HCT116 (cell line): ENCODE measurements around the gene SLITRK1. TPM values are rescaled to one million over a fixed set of nuclear protein-coding genes. Genes with fewer than 3 reads are reported as not detected.

Experiments
- ATAC-seq: fragments of 200-7000 bp; cut with Tn5 transposase; 2 replicates; pipeline ENCODE4 v1.9.1; 2020; ENCODE audit warnings: mild to moderate bottlenecking, moderate library complexity
- BruUV-seq: library from RNA; stranded (reverse); fragments of 400-500 nt; replicated peaks from 2 replicates; lab custom pipeline; 2021; lab: Mats Ljungman, UMichigan
- CTCF ChIA-PET: fragments of 300-600 bp; sonication (Branson Sonifier 250); formaldehyde crosslinking; loops from one replicate; lab custom pipeline; 2021; ENCODE audit warnings: antibody characterized with exemption; lab: Charles Lee
- POLR2A ChIA-PET: fragments of 300-600, 350-600 bp; sonication (Branson Sonifier 250); formaldehyde crosslinking; loops from one replicate; lab custom pipeline; 2021; ENCODE audit warnings: antibody characterized with exemption; lab: Charles Lee
- RAD21 ChIA-PET, 2 experiments: fragments of 300-600 bp; sonication (Branson Sonifier 250); formaldehyde crosslinking; loops; one replicate each; lab custom pipeline; 2023; ENCODE audit warnings: low total read pairs in 2 of 2; ENCODE audit not compliant: uncharacterized antibody in 2 of 2, unreplicated experiment in 2 of 2, low non-redundant PET in 1 of 2; lab: Charles Lee
- DNase-seq: peaks from one replicate; pipeline ENCODE4 v3.0.0-alpha.2; 2010; ENCODE audit warnings: low read depth, low spot score
- H2AFZ ChIP-seq: fragments of 200-600 bp; shearing (Covaris generic), sonication (generic); 2 replicates; pipeline ENCODE4 v1.6.1; 2017; ENCODE audit warnings: low read depth, mixed run types, mixed read lengths, antibody characterized with exemption, low read length; ENCODE audit not compliant: poor library complexity, severe bottlenecking
- H3K27ac ChIP-seq: 2 replicates; pipeline ENCODE4 v1.5.1; 2012; ENCODE audit warnings: low read depth, low read length
- H3K27me3 ChIP-seq: fragments of 200-600 bp; sonication (generic); 2 replicates; pipeline ENCODE4 v1.6.1; 2016; ENCODE audit warnings: mixed run types, low read length, mixed read lengths; ENCODE audit not compliant: insufficient read depth
- H3K36me3 ChIP-seq, 2 experiments: fragments of 200-500 bp in 1 of 2; fragments of 200-600 bp in 1 of 2; sonication (Bioruptor generic) in 1 of 2; sonication (generic) in 1 of 2; 2 replicates each; pipeline versions ENCODE4 v1.5.1 to v1.6.1; 2014 to 2016; ENCODE audit warnings: low read length in 2 of 2, inconsistent platforms in 1 of 2, mixed read lengths in 1 of 2, mixed run types in 1 of 2; ENCODE audit not compliant: insufficient read depth in 2 of 2, control insufficient read depth in 1 of 2
- H3K4me1 ChIP-seq, 2 experiments: fragments of 200-600 bp in 1 of 2; sonication (generic) in 1 of 2; 2 replicates each; pipeline versions ENCODE4 v1.5.1 to v1.6.1; 2012 to 2017; ENCODE audit warnings: low read length in 2 of 2, inconsistent platforms in 1 of 2, mild to moderate bottlenecking in 1 of 2, mixed read lengths in 1 of 2, mixed run types in 1 of 2, moderate library complexity in 1 of 2; ENCODE audit not compliant: insufficient read depth in 2 of 2, control insufficient read depth in 1 of 2
- H3K4me2 ChIP-seq: fragments of 200-600 bp; sonication (generic); 2 replicates; pipeline ENCODE4 v1.6.1; 2017; ENCODE audit warnings: mixed run types, low read length, mixed read lengths
- H3K4me3 ChIP-seq, 2 experiments: fragments of 200-600 bp in 1 of 2; sonication (generic) in 1 of 2; replicated peaks in 1 of 2; 2 replicates each; pipeline ENCODE4 v1.5.1; 2011 to 2016; ENCODE audit warnings: low read length in 2 of 2, control low read depth in 1 of 2, low read depth in 1 of 2, mild to moderate bottlenecking in 1 of 2, mixed read lengths in 1 of 2, mixed run types in 1 of 2
- H3K79me2 ChIP-seq: fragments of 200-600 bp; sonication (generic); 2 replicates; pipeline ENCODE4 v1.6.1; 2017; ENCODE audit warnings: mild to moderate bottlenecking, mixed run types, low read length, moderate library complexity, mixed read lengths; ENCODE audit not compliant: insufficient read depth
- H3K9ac ChIP-seq: fragments of 200-600 bp; sonication (generic); 2 replicates; pipeline ENCODE4 v1.6.1; 2016; ENCODE audit warnings: low read length, mixed read lengths
- H3K9me2 ChIP-seq: fragments of 200-600 bp; sonication (generic), shearing (Covaris generic); 2 replicates; pipeline ENCODE4 v1.6.1; 2017; ENCODE audit warnings: mixed run types, mild to moderate bottlenecking, moderate library complexity; ENCODE audit not compliant: insufficient read depth
- H3K9me3 ChIP-seq, 2 experiments: fragments of 200-500 bp in 1 of 2; fragments of 200-600 bp in 1 of 2; sonication (Bioruptor generic) in 1 of 2; sonication (generic) in 1 of 2; 2 replicates each; pipeline ENCODE4 v1.6.1; 2014 to 2017; ENCODE audit warnings: low read length in 2 of 2, mixed read lengths in 2 of 2, inconsistent platforms in 1 of 2, low read depth in 1 of 2, mild to moderate bottlenecking in 1 of 2, mixed run types in 1 of 2, moderate library complexity in 1 of 2; ENCODE audit not compliant: control insufficient read depth in 1 of 2, insufficient read depth in 1 of 2
- H4K20me1 ChIP-seq: fragments of 200-600 bp; sonication (generic), shearing (Covaris generic); 2 replicates; pipeline ENCODE4 v1.6.1; 2017; ENCODE audit warnings: mixed run types, mild to moderate bottlenecking, moderate library complexity; ENCODE audit not compliant: insufficient read depth
- CBX3 ChIP-seq: IDR thresholded peaks from 2 replicates; pipeline ENCODE4 v1.6.1; 2012; ENCODE audit warnings: low read depth
- EGR1 ChIP-seq: IDR thresholded peaks from 2 replicates; pipeline ENCODE4 v1.6.1; 2012; ENCODE audit warnings: low read depth
- EZH2 ChIP-seq: fragments of 200-600 bp; sonication (generic); IDR thresholded peaks from 2 replicates; pipeline ENCODE4 v1.6.1; 2017; ENCODE audit warnings: antibody characterized with exemption, mixed run types
- FOSL1 ChIP-seq: IDR thresholded peaks from 2 replicates; pipeline ENCODE4 v1.6.1; 2012; ENCODE audit warnings: low read depth
- POLR2A ChIP-seq: IDR thresholded peaks from 2 replicates; pipeline ENCODE4 v1.7.0; 2011; ENCODE audit warnings: borderline replicate concordance; ENCODE audit not compliant: insufficient read depth, insufficient read length; ENCODE audit errors: extremely low read depth
- SP1 ChIP-seq: IDR thresholded peaks from 2 replicates; pipeline ENCODE4 v1.6.1; 2012; ENCODE audit warnings: low read depth
- TCF7L2 ChIP-seq: IDR thresholded peaks from 2 replicates; pipeline ENCODE4 v1.7.0; 2011; ENCODE audit warnings: borderline replicate concordance, inconsistent platforms; ENCODE audit not compliant: insufficient read depth, insufficient read length; ENCODE audit errors: extremely low read depth
- intact Hi-C: fragments of 100-400 bp; cut with micrococcal nuclease; formaldehyde crosslinking; loops from 2 replicates; pipeline ENCODE4 v1.10.0; 2022
- total RNA-seq: library from RNA; stranded (reverse); gene quantifications from one replicate; pipeline ENCODE4 v1.2.1, GENCODE V29; 2021; ENCODE audit not compliant: unreplicated experiment
- TF ChIP-seq, protein P1 (sequence below), 3 experiments: fragments of 200-600 bp in 1 of 3; sonication (generic) in 1 of 3; IDR thresholded peaks in 2 of 3; conservative IDR thresholded peaks in 1 of 3; 2 replicates each; pipeline ENCODE4 v1.5.1; 2012 to 2017; ENCODE audit warnings: low read depth in 2 of 3, low read length in 2 of 3, antibody characterized with exemption in 1 of 3, borderline replicate concordance in 1 of 3, control low read depth in 1 of 3, mild to moderate bottlenecking in 1 of 3, mixed read lengths in 1 of 3, mixed run types in 1 of 3, moderate library complexity in 1 of 3; ENCODE audit not compliant: insufficient read depth in 1 of 3
- TF ChIP-seq, protein P2 (sequence below): IDR thresholded peaks from 2 replicates; pipeline ENCODE4 v1.6.1; 2011; ENCODE audit warnings: mild to moderate bottlenecking, low read length, moderate library complexity; ENCODE audit not compliant: insufficient replicate concordance; ENCODE audit errors: extremely low read depth
- TF ChIP-seq, protein P3 (sequence below): IDR thresholded peaks from 2 replicates; pipeline ENCODE4 v1.6.1; 2012; ENCODE audit warnings: low read depth

SLITRK1 gene
- total RNA-seq, 1 experiment from 2014 or later, result not detected

DNA sequence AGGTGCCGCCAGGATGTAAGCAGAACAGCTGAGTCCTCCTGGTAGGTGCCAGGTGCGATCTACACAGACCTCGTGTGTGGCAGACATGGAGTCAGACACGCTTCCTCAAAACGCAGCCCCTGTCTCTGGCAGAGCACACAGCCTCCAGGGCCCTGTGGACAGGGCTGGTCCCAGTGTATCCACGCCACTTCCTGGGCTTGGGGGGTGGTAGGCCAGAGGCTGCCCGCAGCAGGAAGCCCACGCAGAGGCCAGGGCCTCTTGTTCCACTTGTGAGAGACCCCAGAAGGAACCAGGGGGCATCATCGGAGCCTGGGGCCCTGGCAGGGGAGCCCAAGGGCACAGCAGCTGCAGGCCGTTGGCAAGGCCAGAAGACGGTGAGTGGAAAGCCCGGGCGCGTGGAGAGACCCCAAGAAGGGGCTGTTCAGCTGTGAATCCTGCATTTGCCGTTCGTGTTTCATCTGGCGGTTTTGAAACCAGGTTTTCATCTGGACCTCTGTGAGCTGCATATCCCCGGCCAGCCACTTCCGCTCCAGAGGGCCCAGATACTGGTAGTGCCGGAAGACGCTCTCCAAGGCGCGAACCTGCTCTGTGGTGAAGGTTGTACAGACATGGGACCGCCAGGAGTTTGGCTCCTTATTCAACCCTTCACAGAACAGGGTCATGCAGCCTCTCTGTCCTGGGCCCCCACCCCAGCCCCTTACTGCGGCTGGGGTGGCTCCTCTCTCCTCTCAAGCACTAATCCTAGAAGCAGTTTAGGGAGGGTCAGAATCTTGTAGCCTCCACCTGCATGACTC, 25.1 kb upstream of the SLITRK1 start:
- no peaks in the 10 kb centered on the region for H3K9me2 ChIP-seq
- no peak overlapping the region for H3K4me3 ChIP-seq
- no peaks in the 10 kb centered on the region for H3K27me3 ChIP-seq
- ChIA-PET POLR2A (no interaction called here), RAD21 (no interaction called here)
- ATAC-seq, result no peak
- H3K4me2 ChIP-seq, result no peak overlapping the region
- BruUV-seq, result no TSS peak
- no peaks in the 10 kb centered on the region for H3K9me3 ChIP-seq
- H3K27ac ChIP-seq, result no peak overlapping the region
- no peaks in the 10 kb centered on the region for H3K79me2 ChIP-seq
- DNase-seq, result no peak
- H2AFZ ChIP-seq, result no peak overlapping the region
- no peak overlapping the region for H3K9ac ChIP-seq
- TF ChIP-seq POLR2A, result no peak
- TF ChIP-seq, protein P1, sequence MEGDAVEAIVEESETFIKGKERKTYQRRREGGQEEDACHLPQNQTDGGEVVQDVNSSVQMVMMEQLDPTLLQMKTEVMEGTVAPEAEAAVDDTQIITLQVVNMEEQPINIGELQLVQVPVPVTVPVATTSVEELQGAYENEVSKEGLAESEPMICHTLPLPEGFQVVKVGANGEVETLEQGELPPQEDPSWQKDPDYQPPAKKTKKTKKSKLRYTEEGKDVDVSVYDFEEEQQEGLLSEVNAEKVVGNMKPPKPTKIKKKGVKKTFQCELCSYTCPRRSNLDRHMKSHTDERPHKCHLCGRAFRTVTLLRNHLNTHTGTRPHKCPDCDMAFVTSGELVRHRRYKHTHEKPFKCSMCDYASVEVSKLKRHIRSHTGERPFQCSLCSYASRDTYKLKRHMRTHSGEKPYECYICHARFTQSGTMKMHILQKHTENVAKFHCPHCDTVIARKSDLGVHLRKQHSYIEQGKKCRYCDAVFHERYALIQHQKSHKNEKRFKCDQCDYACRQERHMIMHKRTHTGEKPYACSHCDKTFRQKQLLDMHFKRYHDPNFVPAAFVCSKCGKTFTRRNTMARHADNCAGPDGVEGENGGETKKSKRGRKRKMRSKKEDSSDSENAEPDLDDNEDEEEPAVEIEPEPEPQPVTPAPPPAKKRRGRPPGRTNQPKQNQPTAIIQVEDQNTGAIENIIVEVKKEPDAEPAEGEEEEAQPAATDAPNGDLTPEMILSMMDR (IDR thresholded peaks at IDR 0.05 in 2 of 3, conservative IDR thresholded peaks at IDR 0.05 in 1 of 3; ENCODE audit: borderline replicate concordance in 1 of 3, insufficient read depth in 1 of 3, low read depth in 2 of 3, low read length in 2 of 3), result no peak
- TF ChIP-seq SP1, result no peak
- no peak for TF ChIP-seq FOSL1
- no peak for TF ChIP-seq CBX3
- no peak for TF ChIP-seq EGR1
- TF ChIP-seq, protein P2, sequence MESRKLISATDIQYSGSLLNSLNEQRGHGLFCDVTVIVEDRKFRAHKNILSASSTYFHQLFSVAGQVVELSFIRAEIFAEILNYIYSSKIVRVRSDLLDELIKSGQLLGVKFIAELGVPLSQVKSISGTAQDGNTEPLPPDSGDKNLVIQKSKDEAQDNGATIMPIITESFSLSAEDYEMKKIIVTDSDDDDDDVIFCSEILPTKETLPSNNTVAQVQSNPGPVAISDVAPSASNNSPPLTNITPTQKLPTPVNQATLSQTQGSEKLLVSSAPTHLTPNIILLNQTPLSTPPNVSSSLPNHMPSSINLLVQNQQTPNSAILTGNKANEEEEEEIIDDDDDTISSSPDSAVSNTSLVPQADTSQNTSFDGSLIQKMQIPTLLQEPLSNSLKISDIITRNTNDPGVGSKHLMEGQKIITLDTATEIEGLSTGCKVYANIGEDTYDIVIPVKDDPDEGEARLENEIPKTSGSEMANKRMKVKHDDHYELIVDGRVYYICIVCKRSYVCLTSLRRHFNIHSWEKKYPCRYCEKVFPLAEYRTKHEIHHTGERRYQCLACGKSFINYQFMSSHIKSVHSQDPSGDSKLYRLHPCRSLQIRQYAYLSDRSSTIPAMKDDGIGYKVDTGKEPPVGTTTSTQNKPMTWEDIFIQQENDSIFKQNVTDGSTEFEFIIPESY, result no peak
- TF ChIP-seq, protein P3, sequence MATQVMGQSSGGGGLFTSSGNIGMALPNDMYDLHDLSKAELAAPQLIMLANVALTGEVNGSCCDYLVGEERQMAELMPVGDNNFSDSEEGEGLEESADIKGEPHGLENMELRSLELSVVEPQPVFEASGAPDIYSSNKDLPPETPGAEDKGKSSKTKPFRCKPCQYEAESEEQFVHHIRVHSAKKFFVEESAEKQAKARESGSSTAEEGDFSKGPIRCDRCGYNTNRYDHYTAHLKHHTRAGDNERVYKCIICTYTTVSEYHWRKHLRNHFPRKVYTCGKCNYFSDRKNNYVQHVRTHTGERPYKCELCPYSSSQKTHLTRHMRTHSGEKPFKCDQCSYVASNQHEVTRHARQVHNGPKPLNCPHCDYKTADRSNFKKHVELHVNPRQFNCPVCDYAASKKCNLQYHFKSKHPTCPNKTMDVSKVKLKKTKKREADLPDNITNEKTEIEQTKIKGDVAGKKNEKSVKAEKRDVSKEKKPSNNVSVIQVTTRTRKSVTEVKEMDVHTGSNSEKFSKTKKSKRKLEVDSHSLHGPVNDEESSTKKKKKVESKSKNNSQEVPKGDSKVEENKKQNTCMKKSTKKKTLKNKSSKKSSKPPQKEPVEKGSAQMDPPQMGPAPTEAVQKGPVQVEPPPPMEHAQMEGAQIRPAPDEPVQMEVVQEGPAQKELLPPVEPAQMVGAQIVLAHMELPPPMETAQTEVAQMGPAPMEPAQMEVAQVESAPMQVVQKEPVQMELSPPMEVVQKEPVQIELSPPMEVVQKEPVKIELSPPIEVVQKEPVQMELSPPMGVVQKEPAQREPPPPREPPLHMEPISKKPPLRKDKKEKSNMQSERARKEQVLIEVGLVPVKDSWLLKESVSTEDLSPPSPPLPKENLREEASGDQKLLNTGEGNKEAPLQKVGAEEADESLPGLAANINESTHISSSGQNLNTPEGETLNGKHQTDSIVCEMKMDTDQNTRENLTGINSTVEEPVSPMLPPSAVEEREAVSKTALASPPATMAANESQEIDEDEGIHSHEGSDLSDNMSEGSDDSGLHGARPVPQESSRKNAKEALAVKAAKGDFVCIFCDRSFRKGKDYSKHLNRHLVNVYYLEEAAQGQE, result no peak
- no peak for TF ChIP-seq EZH2
- TF ChIP-seq TCF7L2, result no peak
- TF ChIP-seq, all 23 proteins: peak for 0
- Histone ChIP-seq H3K4me1 (no peaks in the 10 kb centered on the region), H4K20me1 (no peaks in the 10 kb centered on the region), H3K36me3 (no peaks in the 10 kb centered on the region)
- CTCF ChIA-PET, result no interaction called here
- intact Hi-C loops, result no loop called here
